Fibroblast of villous mesenchyme (primary cell): Measurements from ENCODE around the gene ATP8A2. TPM values are rescaled to one million over a fixed set of nuclear protein-coding genes. Genes with fewer than 3 reads are reported as not detected.
"Not testable (repeated sequence)": the region's sequence is repeated elsewhere in the genome, so short reads cannot be mapped to it uniquely, and the experiment has no call there.

Experiments
- DNase-seq: peaks from one replicate; pipeline ENCODE4 v3.0.0-alpha.2; 2010; ENCODE audit warnings: low read depth
- H3K4me3 ChIP-seq: 2 replicates; pipeline ENCODE4 v1.5.1; 2011; ENCODE audit warnings: low read depth, mild to moderate bottlenecking, low read length
- total RNA-seq: library from RNA; depleted of rRNA; stranded (reverse); fragments of >200 nt; gene quantifications from 2 replicates; pipeline ENCODE4 v1.2.3, GENCODE V29; 2012
- TF ChIP-seq, protein P1 (sequence below): IDR thresholded peaks from 2 replicates; pipeline ENCODE4 v1.5.1; 2012; ENCODE audit warnings: low read depth, mild to moderate bottlenecking, low read length; ENCODE audit not compliant: insufficient read depth

Gene ATP8A2
- total RNA-seq, 1 donor: under 0.01 TPM

DNA sequence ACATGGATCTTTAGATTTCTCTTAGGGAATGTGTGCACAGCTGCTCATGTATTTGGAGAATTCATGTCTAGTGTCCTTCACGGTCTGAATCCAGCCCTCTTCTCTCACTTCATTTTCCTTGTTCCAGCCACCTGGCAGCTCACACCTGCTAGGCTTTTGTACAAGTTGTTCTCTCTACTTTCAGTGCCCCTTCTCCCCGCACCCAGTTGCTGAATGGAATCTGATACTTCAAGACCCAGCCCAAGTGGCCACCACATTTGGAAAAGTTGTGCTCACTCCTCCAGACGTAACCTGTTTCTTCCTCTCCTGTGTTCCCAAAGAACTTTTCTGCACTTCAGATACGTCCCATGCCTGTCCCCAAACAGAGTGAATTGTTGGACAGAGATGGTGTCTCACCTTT, 444.5 kb downstream of the ATP8A2 start:
- no peak for DNase-seq
- TF ChIP-seq, protein P1, sequence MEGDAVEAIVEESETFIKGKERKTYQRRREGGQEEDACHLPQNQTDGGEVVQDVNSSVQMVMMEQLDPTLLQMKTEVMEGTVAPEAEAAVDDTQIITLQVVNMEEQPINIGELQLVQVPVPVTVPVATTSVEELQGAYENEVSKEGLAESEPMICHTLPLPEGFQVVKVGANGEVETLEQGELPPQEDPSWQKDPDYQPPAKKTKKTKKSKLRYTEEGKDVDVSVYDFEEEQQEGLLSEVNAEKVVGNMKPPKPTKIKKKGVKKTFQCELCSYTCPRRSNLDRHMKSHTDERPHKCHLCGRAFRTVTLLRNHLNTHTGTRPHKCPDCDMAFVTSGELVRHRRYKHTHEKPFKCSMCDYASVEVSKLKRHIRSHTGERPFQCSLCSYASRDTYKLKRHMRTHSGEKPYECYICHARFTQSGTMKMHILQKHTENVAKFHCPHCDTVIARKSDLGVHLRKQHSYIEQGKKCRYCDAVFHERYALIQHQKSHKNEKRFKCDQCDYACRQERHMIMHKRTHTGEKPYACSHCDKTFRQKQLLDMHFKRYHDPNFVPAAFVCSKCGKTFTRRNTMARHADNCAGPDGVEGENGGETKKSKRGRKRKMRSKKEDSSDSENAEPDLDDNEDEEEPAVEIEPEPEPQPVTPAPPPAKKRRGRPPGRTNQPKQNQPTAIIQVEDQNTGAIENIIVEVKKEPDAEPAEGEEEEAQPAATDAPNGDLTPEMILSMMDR: no peak
- H3K4me3 ChIP-seq: no peak overlapping the region

- TF ChIP-seq, protein P1: no peak
- DNase-seq: no peak
- H3K4me3 ChIP-seq: no peak overlapping the region
Observed at GRCh38 chr13:25819856-25820530, 448.2 kb downstream of the ATP8A2 start.

DNA sequence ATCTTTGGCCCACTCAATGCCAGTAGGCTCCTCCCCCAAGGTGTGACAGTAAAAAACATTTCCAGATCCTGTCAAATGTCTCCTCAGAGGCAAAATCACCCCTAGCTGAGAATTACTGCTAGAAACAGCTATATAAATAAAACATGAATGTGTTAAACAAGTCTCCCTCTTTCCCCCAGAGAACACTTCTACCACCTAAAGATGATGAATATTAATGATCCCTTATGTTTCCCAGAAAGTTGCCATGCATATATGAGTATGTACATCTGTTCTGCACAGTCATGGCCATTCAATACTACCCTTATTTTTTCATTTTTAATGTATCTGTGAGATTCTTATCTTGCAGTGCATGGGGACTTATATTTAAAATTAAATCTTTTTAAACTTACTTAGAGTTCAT, 450.0 kb downstream of the ATP8A2 start:
- DNase-seq: no peak
- no peak overlapping the region for H3K4me3 ChIP-seq
- TF ChIP-seq, protein P1: no peak

DNA sequence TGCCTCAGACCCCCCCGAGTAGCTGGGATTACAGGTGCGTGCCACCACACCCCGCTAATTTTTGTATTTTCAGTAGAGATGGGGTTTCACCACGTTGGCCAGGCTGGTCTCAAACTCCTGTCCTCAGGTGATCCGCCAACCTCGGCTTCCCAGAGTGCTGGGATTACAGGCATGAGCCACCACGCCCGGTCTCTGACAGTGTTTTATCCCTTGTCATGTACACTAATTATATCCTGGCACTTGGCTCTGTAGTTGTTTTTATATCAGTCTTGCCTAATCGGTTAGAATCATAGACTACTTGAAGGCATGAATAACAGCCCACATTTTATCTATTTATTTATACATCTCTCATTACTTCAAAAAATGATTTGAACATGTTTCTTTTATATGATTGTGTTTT, 455.4 kb downstream of the ATP8A2 start:
- not testable (repeated sequence) for H3K4me3 ChIP-seq, DNase-seq

DNA sequence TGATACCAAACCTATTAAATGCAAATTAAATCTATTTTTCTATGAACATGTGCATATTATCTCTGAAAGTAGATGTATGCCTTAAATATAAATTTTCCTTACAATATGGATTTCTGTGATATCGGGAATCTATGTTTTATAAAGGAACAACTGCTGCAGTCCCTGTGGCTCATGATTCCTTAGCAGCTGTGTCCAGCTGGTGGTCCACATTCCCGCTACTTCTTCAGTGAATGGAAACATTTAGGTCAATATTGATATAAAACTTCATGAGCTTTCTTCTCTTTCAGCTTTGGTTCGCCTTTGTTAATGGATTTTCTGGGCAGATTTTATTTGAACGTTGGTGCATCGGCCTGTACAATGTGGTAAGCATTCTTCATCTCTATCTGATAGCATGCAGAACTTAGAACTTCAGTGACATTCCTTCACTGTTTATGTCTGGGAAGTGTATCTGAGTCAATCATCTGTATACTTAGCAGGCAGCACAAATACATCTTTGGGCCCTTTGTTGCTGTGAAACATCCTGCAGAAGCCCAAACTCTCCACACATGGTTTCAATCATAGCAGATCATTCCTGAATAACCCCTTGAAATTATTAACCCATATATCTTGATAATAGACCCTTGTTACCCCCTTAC, 456.2 kb downstream of the ATP8A2 start:
- H3K4me3 ChIP-seq: no peak overlapping the region
- DNase-seq: no peak
- TF ChIP-seq, protein P1: no peak

DNA sequence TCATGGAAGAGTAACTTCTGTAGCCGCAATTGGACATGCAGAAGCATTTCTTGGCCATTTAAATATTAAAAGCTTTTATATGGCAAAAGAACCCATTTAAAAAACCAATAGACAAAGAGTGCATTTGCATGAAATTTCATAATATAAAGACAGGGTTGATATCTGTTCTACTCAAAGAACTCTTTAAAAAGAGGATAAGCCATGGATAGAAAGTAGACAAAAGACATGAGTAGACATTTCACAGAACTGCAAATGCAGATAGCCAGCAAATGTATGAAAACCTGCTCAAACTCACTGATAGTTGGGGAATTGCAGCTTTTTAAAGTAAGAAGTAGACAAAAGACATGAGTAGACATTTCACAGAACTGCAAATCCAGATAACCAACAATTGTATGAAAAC, 462.0 kb downstream of the ATP8A2 start:
- no peak overlapping the region for H3K4me3 ChIP-seq
- TF ChIP-seq, protein P1: no peak
- DNase-seq: no peak

- TF ChIP-seq, protein P1: no peak
- no peak for DNase-seq
- no peak overlapping the region for H3K4me3 ChIP-seq
Observed at GRCh38 chr13:25836574-25837336, 465.0 kb downstream of the ATP8A2 start.
